ENCODE data around the gene UBA6.
"Not testable (repeated sequence)": the region's sequence is repeated elsewhere in the genome, so short reads cannot be mapped to it uniquely, and the experiment has no call there.

Gene UBA6

GRCh38 chr4:67713529-67714247 is 12.7 kb upstream of the UBA6 start:
- DNase-seq = no peak

GRCh38 chr4:67712650-67713528 is 11.9 kb upstream of the UBA6 start:
- DNase-seq = no peak

- DNase-seq = no peak
These were observed 11.2 kb upstream of the UBA6 start for GRCh38 chr4:67712000-67712625.

DNA sequence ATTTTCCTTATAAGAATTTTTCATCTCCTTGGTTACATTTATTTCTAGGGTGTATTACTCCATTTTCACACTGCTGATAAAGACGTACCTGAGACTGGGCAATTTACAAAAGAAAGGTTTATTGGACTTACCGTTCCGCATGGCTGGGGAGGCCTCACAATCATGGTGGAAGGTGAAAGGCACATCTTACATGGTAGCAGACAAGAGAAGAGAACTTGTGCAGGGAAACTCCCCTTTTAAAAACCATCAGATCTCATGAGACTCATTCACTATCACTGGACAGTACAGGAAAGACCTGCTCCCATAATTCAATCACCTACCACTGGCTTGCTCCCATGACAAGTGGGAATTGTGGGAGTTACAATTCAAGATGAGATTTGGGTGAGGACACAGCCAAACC is 5.7 kb upstream of the UBA6 start:
- DNase-seq = not testable (repeated sequence)

DNA sequence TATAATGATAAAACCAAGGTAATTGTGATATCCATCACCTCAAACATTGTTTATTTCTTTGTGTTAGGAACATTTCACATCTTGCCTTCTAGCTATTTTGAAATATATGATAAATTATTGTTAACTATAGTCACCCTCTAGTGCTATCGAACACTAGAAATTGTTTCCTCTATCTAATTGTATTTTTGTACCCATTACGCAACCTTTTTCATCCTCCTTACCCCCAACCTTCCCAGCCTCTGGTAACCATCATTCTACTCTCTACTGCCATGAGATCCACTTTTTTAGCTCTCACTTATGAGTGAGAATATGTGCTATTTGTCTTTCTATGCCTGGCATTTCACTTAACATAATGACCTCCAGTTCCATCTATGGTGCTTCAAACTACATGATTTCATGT is 3.9 kb upstream of the UBA6 start:
- no peak for DNase-seq

DNA sequence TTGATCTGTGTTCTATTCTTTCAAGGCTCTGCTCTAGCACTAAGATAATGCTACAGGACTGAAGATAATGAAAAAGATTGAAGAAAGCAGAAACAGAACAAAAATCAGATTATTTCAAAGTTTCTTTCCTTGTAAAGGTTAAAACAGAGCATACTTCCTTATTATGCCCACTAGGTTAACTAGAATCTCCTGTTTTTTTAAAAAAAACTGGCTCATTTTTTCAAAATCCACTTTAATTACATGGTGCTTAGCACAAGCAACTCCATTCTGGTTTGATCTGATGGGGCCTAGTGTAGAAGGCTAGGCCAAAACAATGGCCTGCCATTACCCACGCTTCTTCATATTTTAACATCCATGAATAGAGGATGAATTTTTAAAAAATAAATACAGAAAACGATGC is 1.2 kb upstream of the UBA6 start:
- DNase-seq = no peak

DNA sequence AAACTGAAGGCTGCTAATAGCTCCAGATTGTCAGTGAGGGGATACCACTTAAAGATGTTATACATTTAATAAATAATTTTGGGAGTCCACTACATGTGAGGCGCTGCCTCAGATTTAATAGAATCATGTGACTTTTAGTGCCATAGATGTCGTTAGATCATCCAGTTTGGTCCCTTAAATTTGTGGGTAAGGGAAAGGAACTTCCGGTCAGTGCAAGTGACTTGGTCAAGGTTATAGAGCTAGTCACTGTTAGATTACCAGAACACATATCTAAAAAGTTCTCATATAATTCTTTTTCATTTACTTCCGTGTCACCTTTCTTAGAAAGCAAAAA is 529 bp upstream of the UBA6 start:
- DNase-seq = no peak

DNA sequence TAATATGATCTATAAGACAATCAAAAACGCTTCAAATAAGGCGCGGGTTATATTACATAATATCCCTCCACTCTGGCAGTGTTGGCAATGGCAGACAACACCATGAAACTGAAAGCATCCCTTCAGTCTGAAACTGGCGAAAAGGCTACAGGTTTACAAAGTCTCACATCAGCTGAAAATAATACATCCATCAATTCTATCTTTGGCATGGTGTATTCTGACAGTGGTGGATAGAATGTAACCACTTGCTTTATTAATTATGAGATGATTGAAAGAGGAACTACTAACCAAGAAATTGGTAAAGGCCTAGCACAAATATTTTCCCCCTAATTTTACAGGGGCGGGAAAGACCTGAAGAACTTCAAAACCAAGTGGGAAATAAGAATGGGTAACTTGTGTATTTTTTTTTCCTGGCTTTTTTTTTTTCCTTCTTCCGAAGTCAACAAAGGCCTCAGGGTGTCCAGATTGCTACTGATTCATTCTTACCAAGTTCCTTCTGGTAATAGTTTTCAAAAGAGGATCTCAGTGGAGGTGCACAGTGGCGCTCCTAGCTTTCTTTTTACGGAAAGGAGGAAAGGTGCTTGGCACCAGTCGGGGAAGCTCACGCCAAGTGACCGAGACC is 728 bp downstream of the UBA6 start:
- no peak for DNase-seq

- DNase-seq = no peak
These were observed 1.4 kb downstream of the UBA6 start for GRCh38 chr4:67699603-67700002.

DNA sequence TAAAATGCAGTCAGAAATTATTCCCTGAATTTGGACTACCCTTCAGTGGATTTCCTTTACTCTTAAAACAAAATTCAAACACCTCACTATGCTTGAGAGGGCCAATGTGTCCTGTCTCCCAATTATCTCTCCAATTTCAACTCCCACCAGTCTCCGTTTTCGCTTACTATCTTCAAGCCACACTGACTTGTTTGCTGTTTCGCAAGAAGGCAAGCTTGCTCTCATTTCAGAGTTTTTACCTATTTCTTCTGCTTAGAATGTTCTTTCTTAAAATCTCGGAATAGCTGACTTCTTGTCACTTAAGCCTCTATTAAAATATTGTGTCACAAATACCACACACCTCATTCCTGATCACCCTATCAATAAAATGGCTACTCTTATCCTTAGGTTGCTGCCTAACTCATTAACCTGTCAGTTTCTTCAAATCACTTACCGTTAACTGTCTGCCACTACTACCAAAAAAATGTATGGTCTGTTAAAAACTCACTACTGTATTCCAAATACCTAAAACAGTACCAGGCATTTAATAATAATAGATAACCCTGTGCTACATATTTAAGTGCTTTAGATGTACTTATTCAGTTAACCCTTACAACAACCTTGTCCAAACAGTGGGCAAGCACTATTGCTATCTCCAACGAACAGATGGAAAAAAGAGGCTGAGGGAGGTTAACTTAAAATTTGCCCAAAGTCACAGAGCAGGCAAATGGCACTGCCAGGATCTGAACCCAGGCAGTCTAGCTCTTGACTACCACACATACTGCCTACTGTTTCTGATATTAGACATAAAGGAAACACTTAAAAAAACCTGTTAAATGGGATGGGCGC is 2.9 kb downstream of the UBA6 start:
- DNase-seq = no peak

- DNase-seq = no peak
These were observed 4.9 kb downstream of the UBA6 start for GRCh38 chr4:67696061-67696460.

DNA sequence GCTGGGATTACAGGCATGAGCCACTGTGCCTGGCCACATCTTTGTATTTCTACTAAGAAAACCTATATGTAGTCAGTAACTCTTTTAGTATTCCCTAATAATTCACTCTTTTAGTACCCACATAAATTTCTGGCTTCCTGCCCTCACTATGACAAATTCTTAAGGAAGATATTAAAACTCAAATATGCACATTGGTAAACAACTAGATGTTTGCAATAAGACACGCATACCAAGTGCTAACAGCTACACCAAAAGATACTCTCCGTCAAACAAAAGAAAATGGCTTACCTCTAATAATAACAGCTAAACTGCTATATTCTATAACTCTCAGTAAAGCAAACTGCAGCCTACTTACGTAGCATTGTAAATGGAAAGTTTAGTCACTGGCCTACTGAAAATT is 6.3 kb downstream of the UBA6 start:
- no peak for DNase-seq

- DNase-seq = no peak
These were observed 9.6 kb downstream of the UBA6 start for GRCh38 chr4:67691328-67691727.

DNA sequence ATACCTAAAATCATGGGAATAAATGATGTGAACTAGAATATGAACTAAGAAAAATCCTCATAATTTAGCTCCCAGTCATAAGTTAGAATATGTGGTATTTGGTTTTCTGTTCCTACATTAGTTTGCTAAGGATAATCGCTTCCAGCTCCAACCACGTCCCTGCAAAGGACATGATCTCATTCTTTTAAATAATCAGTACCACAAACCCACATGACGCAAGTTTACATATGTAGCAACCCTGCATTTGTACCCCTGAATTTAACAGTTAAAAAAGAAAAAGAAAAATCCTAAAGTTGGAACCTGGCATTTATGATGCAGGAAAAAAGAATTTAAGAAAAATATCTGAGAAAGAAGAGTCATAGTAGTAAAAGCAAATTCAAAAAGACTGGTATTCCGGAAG is 13.3 kb downstream of the UBA6 start:
- no peak for DNase-seq

- DNase-seq = no peak
These were observed 15.5 kb downstream of the UBA6 start for GRCh38 chr4:67685532-67685859.

DNA sequence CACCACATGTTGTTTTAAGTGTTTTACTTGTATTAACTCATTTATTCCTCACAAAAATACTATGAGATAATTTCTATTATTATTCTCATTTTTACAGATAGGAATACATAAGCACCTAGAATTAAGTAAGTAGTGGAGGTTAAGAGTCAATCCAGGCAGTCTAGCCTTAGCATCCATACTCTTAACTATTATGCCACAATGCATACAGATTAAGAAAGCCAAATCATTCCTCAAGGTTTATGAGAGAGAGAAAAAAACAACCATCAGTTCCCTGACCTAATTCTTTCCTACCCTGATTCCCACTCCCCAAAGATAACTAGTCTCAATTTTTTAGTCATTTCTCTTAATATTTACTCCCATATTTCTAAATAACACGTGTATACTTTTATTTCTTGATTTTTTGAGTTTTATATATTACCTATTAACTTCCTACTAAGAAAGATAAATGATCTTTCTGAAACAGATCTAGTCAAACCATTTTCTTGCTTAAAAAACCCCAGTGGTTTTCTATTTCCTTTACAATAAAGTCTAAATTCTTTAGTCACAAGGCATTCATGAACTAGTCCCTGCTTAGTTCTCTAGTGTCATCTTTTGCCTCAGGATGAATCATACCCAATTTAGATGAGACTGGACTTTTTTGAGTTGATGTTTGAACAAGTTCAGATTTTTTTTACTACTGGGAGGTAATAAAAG is 16.0 kb downstream of the UBA6 start:
- DNase-seq = no peak

GRCh38 chr4:67682266-67682665 is 18.7 kb downstream of the UBA6 start:
- no peak for DNase-seq

- no peak for DNase-seq
These were observed 20.3 kb downstream of the UBA6 start for GRCh38 chr4:67680581-67681222.

- no peak for DNase-seq
These were observed 22.3 kb downstream of the UBA6 start for GRCh38 chr4:67678612-67679011.

DNA sequence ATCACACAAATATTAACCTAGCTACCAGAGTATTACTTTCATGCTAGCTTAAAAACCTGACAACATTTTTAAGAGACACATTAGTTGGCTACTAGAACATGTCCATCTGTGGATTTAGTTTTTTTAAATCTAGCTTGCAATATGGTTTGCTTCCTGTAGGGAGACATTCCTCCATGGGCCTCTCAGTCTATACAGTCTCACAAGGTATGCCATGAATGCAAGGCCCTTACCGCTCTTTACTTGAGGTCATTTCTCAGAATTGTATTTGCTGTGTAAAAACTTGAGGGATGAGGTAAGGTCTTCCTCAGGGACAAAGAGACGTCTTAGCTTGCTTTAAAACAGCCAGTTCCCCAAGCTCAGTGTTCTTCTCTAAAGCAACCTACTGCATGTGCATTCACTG is 26.9 kb downstream of the UBA6 start:
- no peak for DNase-seq

GRCh38 chr4:67668315-67668714 is 32.6 kb downstream of the UBA6 start:
- DNase-seq = no peak

- no peak for DNase-seq
These were observed 40.5 kb downstream of the UBA6 start for GRCh38 chr4:67660418-67660817.

Data from activated T-cell treated with anti-CD3 and anti-CD28 coated beads, Interleukin-2, amount 50 U/mL, for 48 hours (primary cell).